Central memory CD4-positive, alpha-beta T cell (primary cell): ENCODE results near the gene TXLNB.
"Not testable (repeated sequence)": the region's sequence is repeated elsewhere in the genome, so short reads cannot be mapped to it uniquely, and the experiment has no call there.

Experiments
- DNase-seq: peaks from one replicate; pipeline ENCODE4 v3.0.0; 2022

Gene TXLNB

DNA sequence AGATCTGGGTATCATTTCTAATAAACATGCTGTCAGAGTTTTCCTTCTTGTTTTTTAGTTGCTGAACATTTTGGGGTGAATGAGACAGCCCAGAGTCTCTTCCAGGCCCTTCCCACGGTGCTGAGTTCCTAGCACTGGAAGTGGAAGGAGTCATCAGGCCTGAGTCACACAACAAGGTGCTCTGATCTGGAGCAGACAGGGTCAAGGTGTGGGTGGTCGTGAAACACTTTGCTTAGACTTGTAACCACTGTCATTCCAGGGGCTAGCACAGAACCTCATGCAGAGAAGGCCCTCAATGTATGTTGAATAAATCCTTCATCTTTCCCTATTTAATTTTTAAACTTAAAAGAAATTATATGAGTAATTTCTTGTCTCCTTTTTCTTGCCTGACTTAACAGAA is 60.6 kb downstream of the TXLNB start:
- DNase-seq: no peak

DNA sequence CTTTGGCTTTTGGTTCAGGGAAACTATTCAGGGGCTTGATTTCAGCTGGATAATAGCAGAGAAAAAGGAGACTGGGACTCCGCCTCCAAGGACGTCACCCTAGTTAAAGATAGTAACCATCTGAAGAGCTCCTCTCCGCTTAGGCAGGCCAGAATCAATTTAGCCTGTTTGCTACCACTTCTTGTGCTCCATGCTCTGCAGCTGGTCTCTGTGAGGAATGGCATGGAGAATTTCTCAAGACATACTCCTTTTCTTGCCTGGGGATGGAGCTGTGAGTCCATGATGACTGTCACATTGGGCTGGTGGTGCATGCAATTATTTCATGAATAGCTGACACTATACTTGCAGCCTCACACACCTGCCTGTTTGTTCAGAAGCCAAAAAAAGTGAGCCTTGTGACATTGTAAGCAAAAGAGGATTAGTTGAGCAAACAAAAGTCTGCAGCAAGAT is 61.4 kb downstream of the TXLNB start:
- peak; percentile 10 for DNase-seq

- not testable (repeated sequence) for DNase-seq
Measured at GRCh38 chr6:139228387-139228786, 63.4 kb downstream of the TXLNB start.

- no peak for DNase-seq
Measured at GRCh38 chr6:139219746-139220145, 72.1 kb downstream of the TXLNB start.

DNA sequence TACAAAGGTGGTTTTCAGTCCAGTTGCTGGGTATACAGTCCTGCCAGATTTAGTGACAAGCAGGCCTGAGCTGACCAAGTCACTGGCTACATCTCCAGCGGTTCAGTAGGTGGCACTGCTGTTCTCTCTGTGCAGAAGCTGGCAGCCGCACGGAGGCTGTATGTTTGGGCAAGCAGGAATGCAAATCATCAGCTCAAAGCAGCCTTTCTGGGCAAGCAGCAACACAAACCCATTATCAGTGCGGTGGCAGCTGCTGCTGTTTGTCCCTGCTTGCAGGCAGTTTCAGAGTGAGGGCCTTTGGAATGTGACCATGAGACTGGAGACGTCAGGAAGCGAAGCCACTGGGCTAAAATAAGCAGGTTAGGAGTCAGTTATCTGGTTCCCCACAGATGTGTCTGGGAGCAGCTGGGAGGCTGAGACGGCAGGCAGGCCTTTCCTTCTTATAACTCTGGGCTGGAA is 72.5 kb downstream of the TXLNB start:
- DNase-seq: peak; percentile 60

- not testable (repeated sequence) for DNase-seq
Measured at GRCh38 chr6:139212460-139212859, 79.3 kb downstream of the TXLNB start.

- peak; percentile 22 for DNase-seq
Measured at GRCh38 chr6:139210766-139211165, 81.0 kb downstream of the TXLNB start.

DNA sequence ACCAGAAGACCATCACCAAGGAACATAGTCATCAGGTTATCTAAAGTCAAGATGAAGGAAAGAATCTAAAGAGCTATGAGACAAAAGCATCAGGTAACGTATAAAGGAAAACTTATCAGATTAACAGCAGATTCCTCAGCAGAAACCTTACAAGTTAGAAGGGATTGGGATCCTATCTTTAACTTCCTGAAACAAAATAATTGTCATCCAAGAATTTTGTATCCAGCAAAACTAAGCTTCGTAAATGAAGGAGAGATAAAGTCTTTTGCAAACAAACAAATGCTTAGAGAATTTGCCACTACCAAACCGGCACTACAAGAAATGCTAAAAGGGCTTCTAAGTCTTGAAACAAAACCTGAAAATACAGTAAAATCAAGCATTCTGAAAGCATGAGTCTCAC is 86.0 kb downstream of the TXLNB start:
- DNase-seq: no peak

- no peak for DNase-seq
Measured at GRCh38 chr6:139204978-139205377, 86.8 kb downstream of the TXLNB start.

GRCh38 chr6:139201378-139201777 is 90.4 kb downstream of the TXLNB start:
- no peak for DNase-seq

DNA sequence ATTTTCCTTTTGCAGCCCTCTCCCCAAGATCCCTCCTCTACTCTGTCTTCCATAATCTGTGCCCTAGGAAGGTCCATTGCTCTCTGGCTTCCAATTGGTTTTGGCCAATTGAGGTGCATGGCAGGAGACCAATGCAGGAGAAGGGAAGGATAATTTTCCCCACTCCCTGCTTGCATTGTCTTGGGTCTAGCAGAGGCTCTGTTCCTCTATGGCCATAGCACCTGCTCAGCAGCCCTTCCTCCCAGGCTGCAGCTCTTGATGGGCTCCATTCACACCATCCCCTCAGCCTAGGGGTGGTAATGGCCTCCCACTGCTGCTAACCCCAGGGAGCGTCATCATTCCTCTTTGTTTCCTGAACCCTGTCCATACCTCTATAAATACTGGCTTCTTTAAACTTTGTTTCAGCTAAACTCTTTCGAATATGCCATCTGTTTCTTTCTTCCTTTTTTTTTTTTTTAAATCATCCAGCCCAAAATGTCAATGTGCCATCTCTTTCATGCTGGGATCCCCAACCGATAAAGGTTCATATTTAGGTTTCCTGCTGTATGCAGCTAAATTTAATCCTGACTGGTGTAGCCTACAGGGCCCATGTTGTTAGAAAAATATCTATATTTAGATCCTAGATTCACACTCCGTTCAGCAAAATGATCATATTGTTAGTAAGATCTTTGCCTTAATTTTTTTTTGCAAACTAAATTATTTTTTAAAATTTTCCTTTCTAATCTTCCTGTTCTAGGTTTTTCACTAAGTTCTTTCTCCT is 93.1 kb downstream of the TXLNB start:
- DNase-seq: no peak

- no peak for DNase-seq
Measured at GRCh38 chr6:139194740-139195139, 97.1 kb downstream of the TXLNB start.
